ENCODE measurements around the gene UBE3C.

GRCh38 chr7:157122800-157123495 lies 15.8 kb upstream of the UBE3C start:
- no peak for TF ChIP-seq POLR2A (IDR thresholded peaks at IDR 0.05)
- no peak for TF ChIP-seq CTCF (IDR thresholded peaks at IDR 0.05)
